GM10248 (cell line): ENCODE measurements around the gene DAAM1.

ENCODE experiments used
- CTCF ChIA-PET: fragments of 300-600 bp; sonication (Branson Sonifier 250); formaldehyde crosslinking; extraction: SDS; loops from one replicate; lab custom pipeline; 2021; ENCODE audit warnings: antibody characterized with exemption; lab: Yijun Ruan, JAX
- POLR2A ChIA-PET: fragments of 350-650 bp; sonication (Branson Sonifier 250); formaldehyde crosslinking; extraction: SDS; loops from one replicate; lab custom pipeline; 2020; ENCODE audit warnings: antibody characterized with exemption; lab: Yijun Ruan, JAX
- DNase-seq: peaks from one replicate; pipeline ENCODE4 v3.0.0; 2012; ENCODE audit errors: extremely low spot score
- TF ChIP-seq, protein P1 (sequence below): IDR thresholded peaks from 2 replicates; pipeline ENCODE4 v1.5.1; 2012; ENCODE audit warnings: mild to moderate bottlenecking, low read depth; ENCODE audit errors: extremely low read depth, missing control alignments, control extremely low read depth

Gene DAAM1

DNA sequence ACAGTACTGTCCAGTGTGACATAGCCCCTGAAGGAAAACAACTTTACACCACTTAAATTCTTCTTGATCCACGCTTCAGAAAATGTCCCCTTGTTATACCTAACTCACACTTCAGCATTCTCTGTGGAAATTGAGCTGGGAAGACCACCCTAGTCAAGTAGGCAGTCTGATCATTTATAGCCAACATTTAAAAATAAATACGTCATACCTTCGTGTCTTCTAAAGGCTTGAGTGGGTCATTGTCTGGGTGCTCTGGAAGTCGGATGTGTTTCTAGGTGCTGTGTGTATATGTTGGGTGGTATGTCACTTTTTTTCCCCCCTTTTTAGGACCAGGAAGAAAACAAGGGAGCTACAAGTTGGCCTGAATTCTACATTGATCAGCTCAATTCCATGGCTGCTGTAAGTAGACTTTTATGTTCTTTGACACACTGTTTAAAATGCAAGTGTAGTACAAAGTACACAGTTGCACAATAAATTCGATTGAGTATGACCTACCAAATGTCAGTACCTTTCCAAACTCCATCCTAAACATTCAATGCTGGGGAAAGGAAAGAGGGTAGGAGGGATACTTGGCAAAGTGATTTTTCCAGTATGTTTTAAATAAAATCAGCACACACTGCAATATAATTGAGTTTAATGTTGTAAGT lies 126.6 kb downstream of the DAAM1 start:
- DNase-seq = no peak
- TF ChIP-seq, protein P1, sequence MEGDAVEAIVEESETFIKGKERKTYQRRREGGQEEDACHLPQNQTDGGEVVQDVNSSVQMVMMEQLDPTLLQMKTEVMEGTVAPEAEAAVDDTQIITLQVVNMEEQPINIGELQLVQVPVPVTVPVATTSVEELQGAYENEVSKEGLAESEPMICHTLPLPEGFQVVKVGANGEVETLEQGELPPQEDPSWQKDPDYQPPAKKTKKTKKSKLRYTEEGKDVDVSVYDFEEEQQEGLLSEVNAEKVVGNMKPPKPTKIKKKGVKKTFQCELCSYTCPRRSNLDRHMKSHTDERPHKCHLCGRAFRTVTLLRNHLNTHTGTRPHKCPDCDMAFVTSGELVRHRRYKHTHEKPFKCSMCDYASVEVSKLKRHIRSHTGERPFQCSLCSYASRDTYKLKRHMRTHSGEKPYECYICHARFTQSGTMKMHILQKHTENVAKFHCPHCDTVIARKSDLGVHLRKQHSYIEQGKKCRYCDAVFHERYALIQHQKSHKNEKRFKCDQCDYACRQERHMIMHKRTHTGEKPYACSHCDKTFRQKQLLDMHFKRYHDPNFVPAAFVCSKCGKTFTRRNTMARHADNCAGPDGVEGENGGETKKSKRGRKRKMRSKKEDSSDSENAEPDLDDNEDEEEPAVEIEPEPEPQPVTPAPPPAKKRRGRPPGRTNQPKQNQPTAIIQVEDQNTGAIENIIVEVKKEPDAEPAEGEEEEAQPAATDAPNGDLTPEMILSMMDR = no peak
- POLR2A ChIA-PET = no interaction called here
- CTCF ChIA-PET = interaction anchor here (1.5 to 1.9 kb wide), 2 partner anchors 9 to 11 kb away, joined by 4 to 9 read pairs; no protein-coding TSS in a partner anchor

DNA sequence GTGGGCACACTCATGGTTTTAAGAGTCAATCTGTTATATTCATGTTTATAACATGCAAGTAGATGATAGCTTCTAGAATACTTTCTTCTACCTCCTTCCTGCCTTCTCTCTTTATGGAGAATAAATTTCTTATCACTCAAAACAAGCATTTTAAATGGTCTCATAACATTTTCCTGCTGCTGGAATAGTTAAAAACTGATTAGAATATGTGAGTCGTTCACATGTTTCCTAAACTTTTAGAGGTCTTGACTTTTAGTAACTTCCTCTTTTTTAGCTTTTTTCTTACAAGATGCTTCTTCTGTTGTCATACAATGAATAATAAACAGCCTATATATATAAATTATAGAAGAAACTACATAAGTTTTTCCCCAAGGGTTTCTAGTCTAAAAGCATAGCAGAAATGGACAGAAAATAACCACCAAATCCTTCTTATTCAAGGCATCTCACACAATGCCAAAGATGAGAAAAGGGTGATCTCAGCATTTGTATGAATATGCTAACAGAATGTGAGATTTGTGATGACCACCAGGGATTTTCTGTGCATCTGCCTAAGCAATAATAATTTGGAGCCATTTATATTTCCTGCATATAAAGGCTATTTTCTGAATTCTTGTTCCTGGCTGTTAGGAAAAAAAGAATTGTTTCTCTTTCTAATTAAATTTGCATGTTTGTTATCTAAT lies 127.8 kb downstream of the DAAM1 start:
- POLR2A ChIA-PET = no interaction called here
- no peak for DNase-seq
- TF ChIP-seq, protein P1 = no peak
- CTCF ChIA-PET = interaction anchor here (1.9 kb wide), 1 partner anchor 12 kb away, joined by 9 read pairs; no protein-coding TSS in a partner anchor

DNA sequence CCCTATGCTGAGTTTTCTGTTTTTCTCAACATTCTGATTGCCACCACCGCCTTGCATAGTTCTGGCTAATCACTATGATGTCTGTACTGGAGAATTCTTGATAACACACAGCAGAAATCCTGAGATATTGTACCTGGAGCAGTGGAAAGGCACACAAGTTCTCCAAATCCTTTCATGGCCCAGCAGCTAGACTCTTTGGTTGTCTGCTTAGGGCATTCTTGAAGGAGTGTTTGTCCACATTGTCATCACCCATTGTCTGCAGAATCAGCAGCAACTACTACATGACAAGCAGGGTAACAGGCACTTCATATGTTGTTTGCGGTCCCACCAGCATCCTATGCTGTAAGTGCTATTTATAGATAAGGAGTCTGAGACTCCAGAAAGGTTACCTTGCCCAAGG lies 128.9 kb downstream of the DAAM1 start:
- CTCF ChIA-PET = no interaction called here
- TF ChIP-seq, protein P1 = no peak
- POLR2A ChIA-PET = no interaction called here
- DNase-seq = no peak

DNA sequence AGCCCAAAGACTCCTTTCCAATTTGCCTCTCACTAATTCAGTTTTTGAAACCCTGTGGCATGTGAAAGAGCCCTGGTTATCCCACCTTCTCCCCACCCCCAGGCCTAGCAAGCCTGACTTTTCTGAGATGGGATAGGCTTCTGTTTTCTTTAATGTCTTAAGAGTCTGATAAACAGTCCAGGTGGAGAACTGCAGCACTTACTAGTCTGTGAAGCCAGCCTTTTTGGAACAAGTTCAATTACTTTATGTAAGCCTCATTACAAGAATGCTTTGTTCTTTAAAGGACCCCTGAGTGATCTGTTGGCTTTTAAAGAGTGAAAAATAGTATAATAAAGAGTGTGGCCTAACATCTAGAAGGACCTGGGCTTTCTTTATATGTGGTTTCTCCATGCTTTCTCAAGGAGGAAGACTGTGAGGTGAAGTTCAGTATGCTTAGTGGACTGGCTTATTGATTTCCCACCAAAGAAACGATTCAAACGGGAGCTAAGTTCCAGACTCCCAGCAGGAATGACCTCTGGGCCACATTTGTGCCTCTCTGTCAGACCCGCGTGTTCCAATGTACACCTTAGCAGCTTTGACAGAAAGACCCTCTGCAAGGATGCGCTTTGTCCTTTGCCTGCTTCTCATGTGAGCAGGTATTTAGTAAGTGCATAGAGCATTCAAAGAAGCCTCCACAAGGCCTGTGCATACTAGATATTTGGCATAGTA lies 129.5 kb downstream of the DAAM1 start:
- POLR2A ChIA-PET = no interaction called here
- TF ChIP-seq, protein P1 = no peak
- CTCF ChIA-PET = interaction anchor here (0.9 to 1.7 kb wide), 3 partner anchors 9 to 17 kb away, joined by 3 to 6 read pairs (median 3); no protein-coding TSS in a partner anchor
- no peak for DNase-seq

DNA sequence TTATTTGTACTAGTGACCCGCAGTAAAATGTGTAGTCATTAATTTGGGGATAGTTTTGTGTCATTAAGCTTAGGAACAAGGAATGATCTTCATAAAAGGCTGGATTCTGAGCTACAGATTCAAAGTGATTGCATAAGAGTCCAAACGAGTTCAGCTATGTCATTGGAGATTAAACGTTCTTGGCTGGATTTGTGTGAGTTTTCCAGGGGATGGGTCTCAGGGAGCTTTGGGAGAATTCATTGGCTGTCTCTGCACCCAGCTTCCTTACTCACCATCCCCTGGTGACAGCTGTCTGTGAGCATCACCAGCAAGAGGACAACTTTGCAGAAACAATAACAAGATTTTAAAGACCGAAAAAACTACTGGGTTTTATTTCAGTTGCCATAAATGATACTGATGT lies 130.4 kb downstream of the DAAM1 start:
- no peak for DNase-seq
- CTCF ChIA-PET = interaction anchor here (1.0 to 1.7 kb wide), 4 partner anchors 10 to 20 kb away, joined by 3 to 7 read pairs (median 5); no protein-coding TSS in a partner anchor
- TF ChIP-seq, protein P1 = no peak
- POLR2A ChIA-PET = no interaction called here

DNA sequence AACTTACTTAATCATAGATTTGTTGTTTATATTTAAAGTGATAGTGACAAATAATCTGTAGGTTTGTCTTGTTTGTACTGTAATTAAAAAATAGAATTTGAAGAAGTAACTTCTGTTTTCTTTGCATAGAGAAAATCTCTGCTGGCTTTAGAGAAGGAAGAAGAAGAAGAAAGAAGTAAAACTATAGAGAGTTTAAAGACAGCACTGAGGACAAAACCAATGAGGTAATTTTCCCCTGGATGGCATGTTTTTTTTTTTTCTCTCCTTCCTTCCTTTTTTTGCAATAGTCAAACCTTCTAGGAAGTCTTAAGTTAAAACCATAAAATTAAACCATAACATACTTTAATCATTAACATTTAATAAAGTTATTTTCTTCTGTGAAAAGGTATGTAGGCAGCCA lies 131.9 kb downstream of the DAAM1 start:
- DNase-seq = no peak
- TF ChIP-seq, protein P1 = no peak
- ChIA-PET CTCF (interaction anchor here (0.8 kb wide), 1 partner anchor 10 kb away, joined by 3 read pairs; no protein-coding TSS in a partner anchor), POLR2A (no interaction called here)
